ENCODE results near the gene PTPRU.

PTPRU gene

GRCh38 chr1:29270929-29271521 lies 34.7 kb downstream of the PTPRU start:
- DNase-seq: no peak

GRCh38 chr1:29271724-29272123 lies 35.4 kb downstream of the PTPRU start:
- DNase-seq: no peak

GRCh38 chr1:29272147-29272907 lies 36.0 kb downstream of the PTPRU start:
- DNase-seq: no peak

- no peak for DNase-seq
Measured at GRCh38 chr1:29275435-29275834, 39.1 kb downstream of the PTPRU start.

GRCh38 chr1:29278124-29278523 lies 41.8 kb downstream of the PTPRU start:
- DNase-seq: no peak

GRCh38 chr1:29279406-29279805 lies 43.1 kb downstream of the PTPRU start:
- no peak for DNase-seq

GRCh38 chr1:29279951-29280391 lies 43.6 kb downstream of the PTPRU start:
- DNase-seq: no peak

GRCh38 chr1:29280409-29281131 lies 44.2 kb downstream of the PTPRU start:
- DNase-seq: no peak

GRCh38 chr1:29281571-29281970 lies 45.2 kb downstream of the PTPRU start:
- no peak for DNase-seq

- DNase-seq: no peak
Measured at GRCh38 chr1:29282135-29282923, 46.0 kb downstream of the PTPRU start.

- no peak for DNase-seq
Measured at GRCh38 chr1:29282924-29283803, 46.8 kb downstream of the PTPRU start.

GRCh38 chr1:29283804-29284195 lies 47.5 kb downstream of the PTPRU start:
- no peak for DNase-seq

- no peak for DNase-seq
Measured at GRCh38 chr1:29284286-29284960, 48.1 kb downstream of the PTPRU start.

- no peak for DNase-seq
Measured at GRCh38 chr1:29284961-29285560, 48.7 kb downstream of the PTPRU start.

- no peak for DNase-seq
Measured at GRCh38 chr1:29285771-29286170, 49.4 kb downstream of the PTPRU start.

GRCh38 chr1:29286194-29286767 lies 50.0 kb downstream of the PTPRU start:
- no peak for DNase-seq

- no peak for DNase-seq
Measured at GRCh38 chr1:29289493-29289892, 53.2 kb downstream of the PTPRU start.

- no peak for DNase-seq
Measured at GRCh38 chr1:29290414-29290985, 54.2 kb downstream of the PTPRU start.

GRCh38 chr1:29291756-29292155 lies 55.4 kb downstream of the PTPRU start:
- DNase-seq: no peak

GRCh38 chr1:29292344-29292743 lies 56.0 kb downstream of the PTPRU start:
- no peak for DNase-seq

Measured in activated T-cell treated with anti-CD3 and anti-CD28 coated beads for 4 hours (primary cell).